Measurements from ENCODE around the gene DUSP12. TPM values are rescaled to one million over a fixed set of nuclear protein-coding genes. Genes with fewer than 3 reads are reported as not detected.
A peak's percentile ranks its signal among the peaks of the same experiment; 100 is the strongest.
"Not testable (repeated sequence)": the region's sequence is repeated elsewhere in the genome, so short reads cannot be mapped to it uniquely, and the experiment has no call there.

Gene DUSP12
- total RNA-seq, 2 donors from 2014 or later: 12.0 to 16.7 TPM

- no peak overlapping the region for H3K4me3 Mint-ChIP-seq
- ATAC-seq (replicated peaks): no peak
- peaks cover 18% of the 10 kb centered on the region for H3K4me1 Mint-ChIP-seq
- H3K9me3 Mint-ChIP-seq: no peaks in the 10 kb centered on the region
- H3K36me3 Mint-ChIP-seq (ENCODE audit: low read depth): no peaks in the 10 kb centered on the region
- no peak overlapping the region for H3K27ac Mint-ChIP-seq
- peaks cover 16% of the 10 kb centered on the region for H3K27me3 Mint-ChIP-seq
These were observed 27.2 kb upstream of the DUSP12 start for GRCh38 chr1:161722406-161722805.

GRCh38 chr1:161723459-161724141, 26.0 kb upstream of the DUSP12 start:
- ATAC-seq (replicated peaks): no peak
- no peak overlapping the region for H3K27ac Mint-ChIP-seq
- no peaks in the 10 kb centered on the region for H3K9me3 Mint-ChIP-seq
- H3K4me1 Mint-ChIP-seq: peaks cover 22% of the 10 kb centered on the region
- no peaks in the 10 kb centered on the region for H3K36me3 Mint-ChIP-seq (ENCODE audit: low read depth)
- peaks cover 16% of the 10 kb centered on the region for H3K27me3 Mint-ChIP-seq
- no peak overlapping the region for H3K4me3 Mint-ChIP-seq

GRCh38 chr1:161725258-161725907, 24.2 kb upstream of the DUSP12 start:
- H3K27me3 Mint-ChIP-seq: peaks cover 20% of the 10 kb centered on the region
- H3K9me3 Mint-ChIP-seq; H3K36me3 Mint-ChIP-seq (ENCODE audit: low read depth); H3K27ac Mint-ChIP-seq; ATAC-seq (replicated peaks): not testable (repeated sequence)
- H3K4me1 Mint-ChIP-seq: peaks cover 33% of the 10 kb centered on the region
- H3K4me3 Mint-ChIP-seq: peak overlapping the region; percentile 85

- H3K27me3 Mint-ChIP-seq: peaks cover 20% of the 10 kb centered on the region
- no peak overlapping the region for H3K27ac Mint-ChIP-seq
- peaks cover 34% of the 10 kb centered on the region for H3K4me1 Mint-ChIP-seq
- H3K36me3 Mint-ChIP-seq (ENCODE audit: low read depth): no peaks in the 10 kb centered on the region
- ATAC-seq (replicated peaks): no peak
- no peaks in the 10 kb centered on the region for H3K9me3 Mint-ChIP-seq
- peak overlapping the region; percentile 85 for H3K4me3 Mint-ChIP-seq
These were observed 23.6 kb upstream of the DUSP12 start for GRCh38 chr1:161725908-161726472.

GRCh38 chr1:161726473-161727255, 22.9 kb upstream of the DUSP12 start:
- Mint-ChIP-seq H3K4me3 (peak overlapping the region; percentile 85), H3K4me1 (peaks cover 34% of the 10 kb centered on the region), H3K36me3 (ENCODE audit: low read depth) (no peaks in the 10 kb centered on the region), H3K27ac (no peak overlapping the region), H3K9me3 (no peaks in the 10 kb centered on the region), H3K27me3 (peaks cover 20% of the 10 kb centered on the region)
- peak; percentile 41 for ATAC-seq (replicated peaks)

- peak; percentile 38 for ATAC-seq (replicated peaks)
- peaks cover 17% of the 10 kb centered on the region for H3K27me3 Mint-ChIP-seq
- H3K4me3 Mint-ChIP-seq: peak overlapping the region; percentile 85
- peak overlapping the region; percentile 78 for H3K27ac Mint-ChIP-seq
- H3K9me3 Mint-ChIP-seq: no peaks in the 10 kb centered on the region
- H3K4me1 Mint-ChIP-seq: peaks cover 28% of the 10 kb centered on the region
- no peaks in the 10 kb centered on the region for H3K36me3 Mint-ChIP-seq (ENCODE audit: low read depth)
These were observed 22.2 kb upstream of the DUSP12 start for GRCh38 chr1:161727256-161727924.

- H3K27me3 Mint-ChIP-seq: peaks cover 22% of the 10 kb centered on the region
- H3K4me1 Mint-ChIP-seq: peaks cover 28% of the 10 kb centered on the region
- no peak for ATAC-seq (replicated peaks)
- no peaks in the 10 kb centered on the region for H3K36me3 Mint-ChIP-seq (ENCODE audit: low read depth)
- H3K4me3 Mint-ChIP-seq: peak overlapping the region; percentile 30
- no peak overlapping the region for H3K27ac Mint-ChIP-seq
- H3K9me3 Mint-ChIP-seq: no peaks in the 10 kb centered on the region
These were observed 21.0 kb upstream of the DUSP12 start for GRCh38 chr1:161728376-161729226.

- Mint-ChIP-seq H3K4me3 (peak overlapping the region; percentile 63), H3K27ac (peak overlapping the region; percentile 87), H3K4me1 (peaks cover 28% of the 10 kb centered on the region), H3K27me3 (peaks cover 15% of the 10 kb centered on the region), H3K9me3 (no peaks in the 10 kb centered on the region), H3K36me3 (ENCODE audit: low read depth) (no peaks in the 10 kb centered on the region)
- ATAC-seq (replicated peaks): peak; percentile 81
These were observed 19.5 kb upstream of the DUSP12 start for GRCh38 chr1:161730050-161730564.

- ATAC-seq (replicated peaks): no peak
- Mint-ChIP-seq H3K9me3 (no peaks in the 10 kb centered on the region), H3K27ac (no peak overlapping the region), H3K36me3 (ENCODE audit: low read depth) (no peaks in the 10 kb centered on the region), H3K4me1 (peaks cover 25% of the 10 kb centered on the region), H3K27me3 (peaks cover 8% of the 10 kb centered on the region), H3K4me3 (no peak overlapping the region)
These were observed 18.3 kb upstream of the DUSP12 start for GRCh38 chr1:161731241-161731640.

GRCh38 chr1:161731981-161732718, 17.4 kb upstream of the DUSP12 start:
- no peak for ATAC-seq (replicated peaks)
- Mint-ChIP-seq H3K9me3 (no peaks in the 10 kb centered on the region), H3K27me3 (peaks cover 8% of the 10 kb centered on the region), H3K4me1 (peaks cover 32% of the 10 kb centered on the region), H3K4me3 (no peak overlapping the region), H3K36me3 (ENCODE audit: low read depth) (no peaks in the 10 kb centered on the region), H3K27ac (no peak overlapping the region)

- Mint-ChIP-seq H3K4me3 (no peak overlapping the region), H3K27ac (no peak overlapping the region), H3K27me3 (peaks cover 8% of the 10 kb centered on the region), H3K9me3 (no peaks in the 10 kb centered on the region), H3K4me1 (peaks cover 27% of the 10 kb centered on the region), H3K36me3 (ENCODE audit: low read depth) (no peaks in the 10 kb centered on the region)
- no peak for ATAC-seq (replicated peaks)
These were observed 16.1 kb upstream of the DUSP12 start for GRCh38 chr1:161733526-161733925.

GRCh38 chr1:161735837-161736236, 13.7 kb upstream of the DUSP12 start:
- no peak overlapping the region for H3K4me3 Mint-ChIP-seq
- H3K36me3 Mint-ChIP-seq (ENCODE audit: low read depth): no peaks in the 10 kb centered on the region
- H3K27me3 Mint-ChIP-seq: peaks cover 5% of the 10 kb centered on the region
- H3K4me1 Mint-ChIP-seq: peaks cover 10% of the 10 kb centered on the region
- ATAC-seq (replicated peaks): no peak
- no peaks in the 10 kb centered on the region for H3K9me3 Mint-ChIP-seq
- peak overlapping the region; percentile 39 for H3K27ac Mint-ChIP-seq

All from activated T-helper 17 cell treated with anti-CD3 and anti-CD28 coated beads, Interleukin-2, amount 50 U/mL, for 72 hours (primary cell).